Activated CD4-positive, alpha-beta T cell treated with anti-CD3 and anti-CD28 coated beads, Interleukin-2, Interleukin-6, amounts not matched to agents 100 ng/mL and 50 ng/mL, durations not matched to agents 16 hours and 8 hours (primary cell): Measurements from ENCODE around the gene PDE4C.

Experiments used
- DNase-seq: peaks from one replicate; pipeline ENCODE4 v3.0.0-alpha.2; 2020

Gene PDE4C

GRCh38 chr19:18225702-18226468 is at the start of gene PDE4C:
TSS of gene PDE4C (minus strand) at chr19:18226438. CDS start at chr19:18226415, 23 bp downstream.
- no peak for DNase-seq

GRCh38 chr19:18274781-18275356 is 48.6 kb upstream of the PDE4C start:
- no peak for DNase-seq

- DNase-seq: peak; percentile 39
These were observed 48.1 kb upstream of the PDE4C start, which contains the start of gene IQCN for GRCh38 chr19:18274219-18274780. TSS of gene IQCN (minus strand) at chr19:18274452. CDS start at chr19:18269478, 4,974 bp downstream.

GRCh38 chr19:18273561-18274218 is 47.5 kb upstream of the PDE4C start:
- DNase-seq: no peak

GRCh38 chr19:18271433-18271841 is 45.2 kb upstream of the PDE4C start:
- DNase-seq: no peak

GRCh38 chr19:18270326-18270725 is 44.1 kb upstream of the PDE4C start:
- no peak for DNase-seq

GRCh38 chr19:18269070-18269723 is 43.0 kb upstream of the PDE4C start:
- no peak for DNase-seq

- no peak for DNase-seq
These were observed 40.8 kb upstream of the PDE4C start for GRCh38 chr19:18266771-18267686.

- DNase-seq: no peak
These were observed 39.3 kb upstream of the PDE4C start for GRCh38 chr19:18265582-18265981.

- DNase-seq: no peak
These were observed 38.8 kb upstream of the PDE4C start for GRCh38 chr19:18264971-18265540.

GRCh38 chr19:18264137-18264854 is 38.1 kb upstream of the PDE4C start:
- DNase-seq: no peak

- no peak for DNase-seq
These were observed 37.3 kb upstream of the PDE4C start for GRCh38 chr19:18263324-18264136.

- DNase-seq: no peak
These were observed 36.7 kb upstream of the PDE4C start for GRCh38 chr19:18262917-18263316.

GRCh38 chr19:18262144-18262543 is 35.9 kb upstream of the PDE4C start:
- no peak for DNase-seq

- DNase-seq: no peak
These were observed 35.2 kb upstream of the PDE4C start for GRCh38 chr19:18261474-18261873.

- DNase-seq: no peak
These were observed 33.7 kb upstream of the PDE4C start for GRCh38 chr19:18259893-18260292.

GRCh38 chr19:18257503-18258470 is 31.5 kb upstream of the PDE4C start:
- no peak for DNase-seq
